ENCODE data around the gene AIF1L. TPM values are rescaled to one million over a fixed set of nuclear protein-coding genes. Genes with fewer than 3 reads are reported as not detected.
A peak's percentile ranks its signal among the peaks of the same experiment; 100 is the strongest.

AIF1L gene
- total and polyA plus RNA-seq, 2 of the 4 experiments (the other 2 are of a cell fraction): 0.18 to 0.19 TPM

DNA sequence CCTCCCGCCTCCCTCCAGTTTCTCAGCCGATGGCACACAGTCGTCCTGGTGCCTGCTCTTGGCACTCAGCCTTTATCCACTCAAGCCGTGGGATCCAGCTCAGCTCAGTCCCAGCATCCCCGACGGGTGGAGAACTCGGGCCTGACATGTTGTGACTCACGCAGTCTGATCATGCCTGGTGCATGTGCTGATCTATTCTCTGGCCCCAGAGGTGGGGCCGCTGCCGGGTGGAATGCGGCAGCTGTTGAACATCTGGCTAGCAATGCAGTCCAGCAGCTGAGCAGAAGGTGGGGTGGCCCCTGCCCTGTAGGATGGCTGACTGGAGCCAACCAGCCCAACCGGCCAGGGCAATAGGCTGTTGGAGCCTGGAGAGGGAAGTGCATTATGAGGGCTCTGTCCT, 1.7 kb upstream of the AIF1L start:
- intact Hi-C loops (cut with micrococcal nuclease): no loop called here

More for the DNA sequence above, 1.7 kb upstream of the AIF1L start:
- Histone ChIP-seq H3K4me2 (ENCODE audit: low read depth, low read length) (no peak overlapping the region), H3K9me3 (ENCODE audit: control insufficient read depth, insufficient read depth, low read length) (0 out of 2 replicates have a peak, but pooled peaks cover 2% of the 10 kb centered on the region), H2BK120ac (ENCODE audit: low read depth, low read length) (no peak overlapping the region), H4K8ac (ENCODE audit: low read depth in 2 of 2, low read length in 2 of 2) (no peak overlapping the region), H3K9me1 (ENCODE audit: insufficient read depth, low read length) (no peaks in the 10 kb centered on the region), H4K91ac (ENCODE audit: insufficient read depth, low read depth, low read length) (no peak overlapping the region), H2AK9ac (replicated peaks; ENCODE audit: low read depth, low read length, poor library complexity) (no peak overlapping the region), H3K18ac (ENCODE audit: low read depth, low read length) (no peak overlapping the region), H2BK5ac (ENCODE audit: low read depth, low read length, poor library complexity, severe bottlenecking) (no peak overlapping the region), H4K5ac (ENCODE audit: low read depth, low read length) (no peak overlapping the region), H2AK5ac (ENCODE audit: low read depth, low read length) (no peak overlapping the region), H3K27me3 (ENCODE audit: control insufficient read depth, insufficient read depth, low read length) (peaks cover 63% of the 10 kb centered on the region), H3K79me1 (ENCODE audit: low read depth in 1 of 2, low read length in 2 of 2) (no peaks in the 10 kb centered on the region), H3K14ac (replicated peaks; ENCODE audit: low read depth, low read length) (no peak overlapping the region), H3K4ac (ENCODE audit: low read depth, low read length) (no peak overlapping the region), H3K56ac (ENCODE audit: extremely low read depth, insufficient read depth, low read length) (no peak overlapping the region), H2AFZ (replicated peaks; ENCODE audit: low read length, poor library complexity) (no peak overlapping the region), H3K27ac (ENCODE audit: insufficient read depth, low read length) (no peak overlapping the region), H3K4me3 (ENCODE audit: insufficient read depth, low read depth, low read length) (no peak overlapping the region), H3K9ac (ENCODE audit: low read depth, low read length) (no peak overlapping the region), H3K23ac (ENCODE audit: low read depth, low read length) (no peak overlapping the region), H3K4me1 (ENCODE audit: control insufficient read depth, insufficient read depth, low read length) (no peaks in the 10 kb centered on the region; the same call in 1 of the 2 replicates), H2BK20ac (ENCODE audit: low read depth, low read length) (no peak overlapping the region), H2BK15ac (ENCODE audit: low read depth, low read length) (no peak overlapping the region), H3K36me3 (ENCODE audit: control insufficient read depth, insufficient read depth, low read length) (no peaks in the 10 kb centered on the region), H4K20me1 (ENCODE audit: insufficient read depth, low read length) (no peaks in the 10 kb centered on the region)
- ChIA-PET CTCF (no interaction called here), POLR2A (ENCODE audit: unreplicated experiment) (no interaction called here)
- 27% methylated on average over 8 of the region's 12 CpGs; no CpG with 5 or more reads in 1 of the 2 experiments for WGBS, 2 experiments (ENCODE audit: extremely low coverage in 2 of 2, insufficient read length in 1 of 2)
- ATAC-seq (ENCODE audit: low read depth): peak; percentile 74
- dilution Hi-C loops (cut with HindIII; ENCODE audit: low sequenced_read_pairs, unreplicated experiment) (no loop called here), in situ Hi-C loops (cut with MboI; ENCODE audit: low sequenced_read_pairs) (no loop called here)
- peak; percentile 37 for DNase-seq
- no TSS peak for BruUV-seq (replicated peaks)
- TF ChIP-seq USF2 (IDR thresholded peaks at IDR 0.05; ENCODE audit: low read depth, low read length) (no peak), POLR2A (IDR thresholded peaks at IDR 0.05; ENCODE audit: low read depth, low read length) (no peak), BHLHE40 (IDR thresholded peaks at IDR 0.05; ENCODE audit: low read depth, low read length) (no peak), FOS (IDR thresholded peaks at IDR 0.05; ENCODE audit: low read depth, low read length) (no peak), SMC3 (IDR thresholded peaks at IDR 0.05; ENCODE audit: low read depth, low read length) (no peak), MAZ (IDR thresholded peaks at IDR 0.05; ENCODE audit: borderline replicate concordance, low read depth, low read length) (no peak), RFX5 (IDR thresholded peaks at IDR 0.05; ENCODE audit: low read depth, low read length) (no peak), CEBPB (IDR thresholded peaks at IDR 0.05; ENCODE audit: low read depth, low read length) (no peak)

Data from IMR-90 (cell line).